ENCODE measurements around the gene ARPC4.
"Not testable (repeated sequence)": the region's sequence is repeated elsewhere in the genome, so short reads cannot be mapped to it uniquely, and the experiment has no call there.

The ARPC4 gene

GRCh38 chr3:9770276-9770812, 22.5 kb upstream of the ARPC4 start:
- peak in 12 of 14 donors; percentile 11 to 70 (median 46) for DNase-seq

GRCh38 chr3:9771007-9771406, 21.9 kb upstream of the ARPC4 start:
- not testable (repeated sequence) for DNase-seq

- DNase-seq = no peak
Measured at GRCh38 chr3:9776896-9777693, 15.8 kb upstream of the ARPC4 start.

- DNase-seq = no peak
Measured at GRCh38 chr3:9777694-9778021, 15.2 kb upstream of the ARPC4 start.

- peak in 1 of 14 donors; percentile 53 for DNase-seq
Measured at GRCh38 chr3:9778143-9779074, 14.5 kb upstream of the ARPC4 start.

GRCh38 chr3:9779075-9779593, 13.7 kb upstream of the ARPC4 start:
- DNase-seq = no peak

GRCh38 chr3:9779721-9780457, 13.0 kb upstream of the ARPC4 start:
- DNase-seq = peak in 7 of 14 donors; percentile 17 to 58 (median 40)

- no peak for DNase-seq
Measured at GRCh38 chr3:9780458-9780812, 12.4 kb upstream of the ARPC4 start.

- no peak for DNase-seq
Measured at GRCh38 chr3:9780910-9781309, 12.0 kb upstream of the ARPC4 start.

GRCh38 chr3:9781551-9781950, 11.3 kb upstream of the ARPC4 start:
- DNase-seq = no peak

- no peak for DNase-seq
Measured at GRCh38 chr3:9781978-9782603, 10.8 kb upstream of the ARPC4 start.

- no peak for DNase-seq
Measured at GRCh38 chr3:9782770-9783169, 10.1 kb upstream of the ARPC4 start.

- DNase-seq = peak in 1 of 14 donors; percentile 20
Measured at GRCh38 chr3:9783954-9784353, 8.9 kb upstream of the ARPC4 start.

GRCh38 chr3:9784965-9785364, 7.9 kb upstream of the ARPC4 start:
- DNase-seq = no peak

- no peak for DNase-seq
Measured at GRCh38 chr3:9785602-9786001, 7.3 kb upstream of the ARPC4 start.

- no peak for DNase-seq
Measured at GRCh38 chr3:9786209-9786739, 6.6 kb upstream of the ARPC4 start.

- no peak for DNase-seq
Measured at GRCh38 chr3:9786825-9787669, 5.8 kb upstream of the ARPC4 start.

- DNase-seq = no peak
Measured at GRCh38 chr3:9787714-9788113, 5.2 kb upstream of the ARPC4 start.

- DNase-seq = no peak
Measured at GRCh38 chr3:9791127-9791526, 1.8 kb upstream of the ARPC4 start.

- DNase-seq = no peak
Measured at GRCh38 chr3:9791790-9792404, 985 bp upstream of the ARPC4 start.

All from C1 segment of cervical spinal cord (tissue), 14 donors.